KOPT-K1 (cell line): Measurements from ENCODE around the gene ETV6.

Experiments used
- H3K27ac ChIP-seq: fragments of 200-600 bp; sonication (generic); 2 replicates; pipeline ENCODE4 v1.5.1; 2016; ENCODE audit warnings: antibody characterized with exemption, mild to moderate bottlenecking, low read depth, low read length; ENCODE audit not compliant: poor library complexity, severe bottlenecking
- H3K36me3 ChIP-seq: fragments of 200-600 bp; sonication (generic); 2 replicates; pipeline ENCODE4 v1.5.1; 2017; ENCODE audit warnings: antibody characterized with exemption, mild to moderate bottlenecking, low read length, moderate library complexity; ENCODE audit not compliant: insufficient read depth
- H3K9me3 ChIP-seq: fragments of 200-600 bp; sonication (generic); 2 replicates; pipeline ENCODE4 v1.5.1; 2017; ENCODE audit warnings: antibody characterized with exemption, low read length, mild to moderate bottlenecking; ENCODE audit not compliant: insufficient read depth, poor library complexity, severe bottlenecking

ETV6 gene

GRCh38 chr12:11916113-11916512, 266.6 kb downstream of the ETV6 start:
- H3K9me3 ChIP-seq = no peaks in the 10 kb centered on the region
- H3K36me3 ChIP-seq = no peaks in the 10 kb centered on the region
- H3K27ac ChIP-seq = no peak overlapping the region

DNA sequence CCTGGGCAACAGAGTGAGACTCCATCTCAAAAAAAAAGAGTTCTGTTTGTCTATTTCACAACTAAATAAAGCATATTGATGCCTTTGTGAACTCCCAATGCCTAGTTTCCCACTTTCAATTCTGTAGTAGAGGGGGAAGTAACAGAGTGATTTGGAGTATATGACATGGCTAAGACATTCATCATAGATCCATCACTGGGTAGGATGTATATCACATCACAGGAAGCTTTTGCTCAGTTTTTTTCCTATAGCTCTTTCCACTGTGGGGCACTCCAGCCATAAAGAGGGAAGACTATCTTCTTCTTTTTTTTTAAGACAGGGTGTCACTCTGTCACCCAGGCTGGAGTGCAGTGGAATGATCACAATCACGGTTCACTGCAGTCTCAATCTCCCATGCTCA, 267.3 kb downstream of the ETV6 start:
- no peaks in the 10 kb centered on the region for H3K9me3 ChIP-seq
- H3K36me3 ChIP-seq = no peaks in the 10 kb centered on the region
- H3K27ac ChIP-seq = no peak overlapping the region

- Histone ChIP-seq H3K36me3 (no peaks in the 10 kb centered on the region), H3K27ac (no peak overlapping the region), H3K9me3 (no peaks in the 10 kb centered on the region)
These were observed 268.0 kb downstream of the ETV6 start for GRCh38 chr12:11917501-11917900.

GRCh38 chr12:11920231-11920630, 270.8 kb downstream of the ETV6 start:
- Histone ChIP-seq H3K36me3 (no peaks in the 10 kb centered on the region), H3K9me3 (peaks cover 7% of the 10 kb centered on the region), H3K27ac (no peak overlapping the region)

DNA sequence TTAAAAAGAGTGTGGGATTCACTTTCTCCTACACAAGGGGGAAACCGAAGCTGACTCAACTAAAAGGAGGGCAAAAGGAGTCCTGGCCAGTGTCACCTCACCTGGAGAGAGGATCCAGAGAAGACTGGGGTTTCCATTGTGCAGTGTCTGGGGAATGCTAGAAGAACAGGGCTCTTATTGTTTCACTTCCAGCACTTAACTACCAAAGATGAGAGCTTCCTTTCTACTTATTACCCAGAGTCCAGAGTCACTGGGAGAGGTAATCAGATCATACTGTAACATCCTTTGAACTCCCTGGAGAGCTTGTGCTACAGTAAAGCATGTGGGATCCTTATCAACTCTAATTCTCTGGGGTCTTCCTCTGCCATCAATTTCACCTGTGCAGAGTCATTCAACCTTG, 272.9 kb downstream of the ETV6 start:
- Histone ChIP-seq H3K36me3 (no peaks in the 10 kb centered on the region), H3K27ac (no peak overlapping the region), H3K9me3 (peaks cover 7% of the 10 kb centered on the region)

DNA sequence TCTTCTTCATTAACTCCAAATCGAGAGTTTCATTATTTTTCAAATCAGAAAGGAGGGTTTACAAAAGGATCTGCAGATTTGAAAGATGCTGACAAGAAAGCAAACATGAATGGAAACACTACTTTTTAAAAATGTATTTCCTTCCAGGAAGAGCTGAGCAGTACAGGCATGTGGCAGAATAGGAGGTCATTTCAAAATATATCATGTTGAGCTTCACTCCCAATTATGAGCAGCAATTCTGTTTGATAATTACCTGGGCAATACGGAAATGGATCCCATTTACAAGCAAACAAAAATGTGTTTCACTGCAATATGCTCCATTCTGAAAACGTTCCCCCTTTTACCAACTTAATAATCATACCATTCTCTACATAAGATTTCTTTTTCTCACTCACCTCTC, 273.6 kb downstream of the ETV6 start:
- H3K36me3 ChIP-seq = no peaks in the 10 kb centered on the region
- no peak overlapping the region for H3K27ac ChIP-seq
- H3K9me3 ChIP-seq = peaks cover 7% of the 10 kb centered on the region

GRCh38 chr12:11927286-11927935, 277.9 kb downstream of the ETV6 start:
- Histone ChIP-seq H3K36me3 (no peaks in the 10 kb centered on the region), H3K27ac (no peak overlapping the region), H3K9me3 (peaks cover 7% of the 10 kb centered on the region)

DNA sequence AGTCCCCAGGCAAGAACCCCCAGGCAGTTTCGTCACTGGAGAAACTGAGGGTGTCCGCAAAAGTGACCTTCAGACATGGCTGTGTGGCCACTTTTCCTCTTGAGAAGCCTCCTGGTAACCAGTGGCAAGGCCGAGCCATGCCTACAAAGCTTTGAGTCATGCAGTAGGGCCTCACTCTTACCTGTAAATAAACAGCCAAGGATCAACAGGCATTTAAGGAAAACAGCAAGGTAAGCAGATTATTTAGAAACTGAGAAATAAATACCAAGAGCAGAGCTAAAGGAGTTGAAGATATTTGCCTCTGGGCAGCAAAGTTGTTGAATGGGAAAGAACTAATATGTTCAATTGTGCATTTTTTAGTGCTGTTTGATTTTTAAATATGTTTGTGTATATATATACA, 280.2 kb downstream of the ETV6 start:
- Histone ChIP-seq H3K27ac (no peak overlapping the region), H3K9me3 (peaks cover 5% of the 10 kb centered on the region)

GRCh38 chr12:11939223-11939622, 289.7 kb downstream of the ETV6 start:
- no peak overlapping the region for H3K27ac ChIP-seq

More for the DNA sequence above, 280.2 kb downstream of the ETV6 start:
- H3K36me3 ChIP-seq = no peaks in the 10 kb centered on the region

DNA sequence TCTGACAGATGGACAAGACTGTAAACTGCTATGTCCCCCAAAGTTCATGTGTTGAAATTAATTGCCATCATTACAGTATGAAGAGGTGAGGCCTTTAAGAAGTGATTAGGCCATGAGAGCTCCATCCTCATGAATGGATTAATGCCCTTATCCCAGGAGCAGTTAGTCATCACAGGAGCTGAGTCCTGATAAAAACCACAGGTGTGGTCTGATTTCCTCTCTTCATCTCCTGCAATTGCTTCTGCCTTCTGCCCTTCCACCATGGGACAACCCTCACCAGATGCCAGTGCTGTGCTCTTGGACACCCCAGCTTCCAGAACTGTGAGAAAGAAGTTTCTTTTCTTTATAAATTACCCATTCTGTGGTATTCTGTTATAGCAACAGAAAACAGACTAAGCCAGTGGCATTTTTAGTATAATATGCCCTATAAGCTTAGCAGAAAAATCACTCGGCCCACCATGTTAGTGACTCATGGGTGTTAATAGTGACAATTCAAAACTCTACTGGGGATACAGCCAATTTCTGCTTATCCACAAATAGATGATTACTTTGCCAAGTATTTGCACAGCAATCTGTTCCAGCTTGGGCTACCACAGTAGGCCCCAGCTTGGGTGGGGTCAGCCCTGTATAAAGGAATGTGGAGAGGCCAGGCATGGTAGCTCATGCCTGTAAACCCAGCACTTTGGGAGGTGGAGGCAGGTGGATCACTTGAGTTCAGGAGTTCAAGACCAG, 292.3 kb downstream of the ETV6 start:
- Histone ChIP-seq H3K27ac (no peak overlapping the region), H3K9me3 (no peaks in the 10 kb centered on the region), H3K36me3 (no peaks in the 10 kb centered on the region)

More at GRCh38 chr12:11939223-11939622, 289.7 kb downstream of the ETV6 start:
- H3K36me3 ChIP-seq = no peaks in the 10 kb centered on the region
- H3K9me3 ChIP-seq = no peaks in the 10 kb centered on the region

GRCh38 chr12:11943919-11944700, 294.6 kb downstream of the ETV6 start:
- Histone ChIP-seq H3K9me3 (no peaks in the 10 kb centered on the region), H3K27ac (no peak overlapping the region), H3K36me3 (no peaks in the 10 kb centered on the region)
